Measurements from ENCODE around the gene PDSS2. TPM values are rescaled to one million over a fixed set of nuclear protein-coding genes. Genes with fewer than 3 reads are reported as not detected.

The PDSS2 gene
- total and polyA plus RNA-seq, 2 of the 8 experiments (the other 6 are each of a cell fraction or from before 2014, with no cell fraction given) = 10.7 to 16.1 TPM

DNA sequence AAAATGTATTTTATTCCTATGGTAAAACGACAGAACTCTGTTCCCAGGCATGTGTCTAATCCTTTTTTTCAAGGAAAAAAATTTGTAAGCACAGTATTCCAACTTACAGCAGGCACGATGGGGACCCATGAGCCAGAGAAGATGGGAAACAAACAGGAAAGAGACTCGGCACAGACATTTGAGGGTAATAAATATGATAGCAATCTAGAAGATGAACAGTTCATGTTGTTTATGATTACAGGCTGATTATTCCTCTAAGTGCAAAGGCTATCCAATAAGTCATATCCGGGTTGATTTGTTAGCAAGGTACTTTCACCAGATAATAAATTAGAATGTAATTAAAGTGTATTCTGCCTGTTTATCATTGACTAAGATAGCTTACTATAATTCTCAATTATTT is 43.2 kb downstream of the PDSS2 start:
- no peaks in the 10 kb centered on the region for H4K20me1 ChIP-seq (replicated peaks in 1 of 2; ENCODE audit: control insufficient read depth in 1 of 2, insufficient read depth in 2 of 2, low read length in 2 of 2)
- H3K4ac ChIP-seq (replicated peaks; ENCODE audit: insufficient read length, low read depth, low read length) = no peak overlapping the region
- no peak overlapping the region for H2BK15ac ChIP-seq (ENCODE audit: low read length)
- H3K4me3 ChIP-seq (ENCODE audit: extremely low read depth in 1 of 4, insufficient read depth in 2 of 4, low read depth in 3 of 4, low read length in 4 of 4) = no peak overlapping the region
- 80% methylated on average over 4 of the region's 4 CpGs; no CpG with 5 or more reads in 1 of the 2 experiments for WGBS, 2 experiments (ENCODE audit: extremely low coverage in 1 of 2, insufficient coverage in 1 of 2, insufficient read length in 1 of 2, insufficient replicate concordance in 2 of 2, low coverage in 1 of 2, low lambda C conversion rate in 2 of 2, missing lambda C conversion rate in 1 of 2)
- H3K56ac ChIP-seq (replicated peaks; ENCODE audit: insufficient read length, low read depth, low read length) = no peak overlapping the region
- no peak overlapping the region for H2AK5ac ChIP-seq (ENCODE audit: low read depth, low read length)
- H3K18ac ChIP-seq (ENCODE audit: extremely low read depth, low read length) = no peak overlapping the region
- H3K4me2 ChIP-seq (ENCODE audit: insufficient read depth in 1 of 2, low read depth in 2 of 2, low read length in 2 of 2) = no peak overlapping the region
- no peak overlapping the region for H3K9ac ChIP-seq (replicated peaks in 1 of 4; ENCODE audit: extremely low read depth in 1 of 4, low read depth in 3 of 4, low read length in 3 of 4)
- DNase-seq (ENCODE audit: low read depth in 1 of 2, low spot score in 2 of 2) = no peak
- H3K4me1 ChIP-seq (replicated peaks in 1 of 4; ENCODE audit: control insufficient read depth in 3 of 4, insufficient read depth in 4 of 4, low read length in 3 of 4) = peaks cover 3 to 15% (median 9%) of the 10 kb centered on the region in 4 experiments; a peak in 4 of 7 replicates
- H3K9me3 ChIP-seq (ENCODE audit: insufficient read depth in 2 of 2, low read depth in 1 of 2, low read length in 1 of 2) = no peaks in the 10 kb centered on the region
- no peak overlapping the region for H4K5ac ChIP-seq (ENCODE audit: insufficient read length, low read depth, low read length)
- H3K23me2 ChIP-seq (ENCODE audit: low read depth, low read length) = no peaks in the 10 kb centered on the region
- H3K23ac ChIP-seq (ENCODE audit: insufficient read length) = no peak overlapping the region
- H2BK20ac ChIP-seq (ENCODE audit: low read length) = no peak overlapping the region
- TF ChIP-seq CREB1 (IDR thresholded peaks at IDR 0.05) = no peak
- no peak for TF ChIP-seq POU5F1 (IDR thresholded peaks at IDR 0.05; ENCODE audit: low read depth, low read length)
- TF ChIP-seq TCF12 (IDR thresholded peaks at IDR 0.05; ENCODE audit: low read depth, low read length) = no peak
- no peak for TF ChIP-seq BACH1 (IDR thresholded peaks at IDR 0.05; ENCODE audit: low read length)
- no peak for TF ChIP-seq RNF2 (IDR thresholded peaks at IDR 0.05; ENCODE audit: borderline replicate concordance, low read depth, low read length, missing control alignments, poor library complexity, severe bottlenecking)
- TF ChIP-seq MAFK (IDR thresholded peaks at IDR 0.05; ENCODE audit: low read depth, low read length) = no peak
- TF ChIP-seq, protein P1, sequence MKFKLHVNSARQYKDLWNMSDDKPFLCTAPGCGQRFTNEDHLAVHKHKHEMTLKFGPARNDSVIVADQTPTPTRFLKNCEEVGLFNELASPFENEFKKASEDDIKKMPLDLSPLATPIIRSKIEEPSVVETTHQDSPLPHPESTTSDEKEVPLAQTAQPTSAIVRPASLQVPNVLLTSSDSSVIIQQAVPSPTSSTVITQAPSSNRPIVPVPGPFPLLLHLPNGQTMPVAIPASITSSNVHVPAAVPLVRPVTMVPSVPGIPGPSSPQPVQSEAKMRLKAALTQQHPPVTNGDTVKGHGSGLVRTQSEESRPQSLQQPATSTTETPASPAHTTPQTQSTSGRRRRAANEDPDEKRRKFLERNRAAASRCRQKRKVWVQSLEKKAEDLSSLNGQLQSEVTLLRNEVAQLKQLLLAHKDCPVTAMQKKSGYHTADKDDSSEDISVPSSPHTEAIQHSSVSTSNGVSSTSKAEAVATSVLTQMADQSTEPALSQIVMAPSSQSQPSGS (IDR thresholded peaks at IDR 0.05; ENCODE audit: low read length) = no peak
- no peak for TF ChIP-seq RBBP5 (IDR thresholded peaks at IDR 0.05; ENCODE audit: borderline replicate concordance, low read depth, low read length)
- no peak for TF ChIP-seq GTF2F1 (IDR thresholded peaks at IDR 0.05; ENCODE audit: borderline replicate concordance, low read depth, low read length)
- no peak for TF ChIP-seq TAF7 (optimal IDR thresholded peaks at IDR 0.05; ENCODE audit: borderline replicate concordance, low read depth, low read length)
- TF ChIP-seq BCL11A (IDR thresholded peaks at IDR 0.05; ENCODE audit: low read depth in 2 of 2, low read length in 2 of 2) = no peak
- no peak overlapping the region for H4K91ac ChIP-seq (replicated peaks; ENCODE audit: insufficient read length, low read length)
- CTCF ChIA-PET (ENCODE audit: partially characterized antibody) = interaction anchor here (0.9 to 3.3 kb wide), 8 partner anchors 8 to 250 kb away, joined by 3 to 12 read pairs (median 4); no protein-coding TSS in a partner anchor
- H3K79me2 ChIP-seq (ENCODE audit: control insufficient read depth in 1 of 2, insufficient read depth in 2 of 2, low read length in 2 of 2) = peaks cover 0 to 16% of the 10 kb centered on the region in 2 experiments; a peak in 2 of 4 replicates
- no peak overlapping the region for H2BK5ac ChIP-seq (ENCODE audit: low read depth, low read length)
- H3K36me3 ChIP-seq (ENCODE audit: control insufficient read depth in 2 of 4, insufficient read depth in 4 of 4, low read length in 3 of 4) = no peaks in the 10 kb centered on the region
- no peak overlapping the region for H3K14ac ChIP-seq (ENCODE audit: insufficient read length)
- FAIRE-seq = no peak
- no peak overlapping the region for H2AFZ ChIP-seq (ENCODE audit: low read length)
- H3K27me3 ChIP-seq (replicated peaks in 1 of 4; ENCODE audit: control insufficient read depth in 3 of 4, extremely low read depth in 1 of 4, insufficient read depth in 3 of 4, low read length in 3 of 4) = no peaks in the 10 kb centered on the region
- H2BK120ac ChIP-seq (replicated peaks; ENCODE audit: low read depth, low read length) = no peak overlapping the region
- no peaks in the 10 kb centered on the region for H3K79me1 ChIP-seq (ENCODE audit: low read depth, low read length)
- H3K27ac ChIP-seq (ENCODE audit: low read depth, low read length) = no peak overlapping the region
- POLR2A ChIA-PET (ENCODE audit: partially characterized antibody) = no interaction called here
- no peak overlapping the region for H2BK12ac ChIP-seq (ENCODE audit: low read depth, low read length)
- H4K8ac ChIP-seq (ENCODE audit: extremely low read depth, insufficient read depth, low read length) = no peak overlapping the region
